Mesenchymal stem cell (in vitro differentiated cells and primary cell): ENCODE data around the gene ANGPT4.
A peak's percentile ranks its signal among the peaks of the same experiment; 100 is the strongest.

Experiments used
- DNase-seq: peaks from one replicate; pipeline ENCODE4 v3.0.0-alpha.2; 2013
- H2AFZ ChIP-seq: one replicate; pipeline ENCODE4 v1.6.1; 2013; ENCODE audit warnings: low read depth, mild to moderate bottlenecking, control low read depth, inconsistent platforms, low read length, moderate library complexity
- H2AK5ac ChIP-seq: 2 replicates; pipeline ENCODE4 v1.6.1; 2013; ENCODE audit warnings: low read length, moderate library complexity, mild to moderate bottlenecking, inconsistent platforms; ENCODE audit not compliant: severe bottlenecking
- H2BK120ac ChIP-seq: one replicate; pipeline ENCODE4 v1.6.1; 2013; ENCODE audit warnings: low read depth, mild to moderate bottlenecking, inconsistent platforms, low read length, moderate library complexity
- H2BK12ac ChIP-seq, 2 experiments: one replicate each; pipeline ENCODE4 v1.6.1; 2013; ENCODE audit warnings: inconsistent platforms in 2 of 2, low read length in 2 of 2, mild to moderate bottlenecking in 2 of 2, moderate library complexity in 2 of 2, control low read depth in 1 of 2
- H2BK15ac ChIP-seq: one replicate; pipeline ENCODE4 v1.6.1; 2013; ENCODE audit warnings: mild to moderate bottlenecking, low read depth, inconsistent platforms; ENCODE audit not compliant: poor library complexity, severe bottlenecking
- H2BK5ac ChIP-seq: 2 replicates; pipeline ENCODE4 v1.6.1; 2013; ENCODE audit warnings: low read depth, mild to moderate bottlenecking, low read length, control low read depth, inconsistent platforms; ENCODE audit not compliant: poor library complexity, severe bottlenecking
- H3K14ac ChIP-seq, 2 experiments: one replicate each; pipeline ENCODE4 v1.6.1; 2013; ENCODE audit warnings: inconsistent platforms in 2 of 2, low read length in 2 of 2, control low read depth in 1 of 2, mild to moderate bottlenecking in 1 of 2, moderate library complexity in 1 of 2
- H3K18ac ChIP-seq, 2 experiments: one replicate each; pipeline ENCODE4 v1.6.1; 2013; ENCODE audit warnings: inconsistent platforms in 2 of 2, low read length in 2 of 2, control low read depth in 1 of 2, low read depth in 1 of 2, mild to moderate bottlenecking in 1 of 2
- H3K23ac ChIP-seq, 2 experiments: one replicate each; pipeline ENCODE4 v1.6.1; 2013; ENCODE audit warnings: inconsistent platforms in 2 of 2, low read length in 2 of 2, mild to moderate bottlenecking in 2 of 2, moderate library complexity in 2 of 2, control low read depth in 1 of 2
- H3K27ac ChIP-seq: 2 replicates; pipeline ENCODE4 v1.5.1; 2013; ENCODE audit warnings: mild to moderate bottlenecking, moderate library complexity, low read length, control low read depth, inconsistent platforms; ENCODE audit not compliant: poor library complexity, severe bottlenecking
- H3K27me3 ChIP-seq, 2 experiments: 2 replicates each; pipeline versions ENCODE4 v1.6.1 to v1.7.0; 2013; ENCODE audit warnings: low read length in 2 of 2, mild to moderate bottlenecking in 2 of 2, moderate library complexity in 2 of 2, control low read depth in 1 of 2, inconsistent platforms in 1 of 2; ENCODE audit not compliant: control insufficient read depth in 1 of 2, insufficient read depth in 1 of 2
- H3K36me3 ChIP-seq, 2 experiments: 2 replicates each; pipeline versions ENCODE4 v1.6.1 to v1.7.0; 2013; ENCODE audit warnings: low read length in 2 of 2, control low read depth in 1 of 2, inconsistent platforms in 1 of 2, low read depth in 1 of 2, mild to moderate bottlenecking in 1 of 2; ENCODE audit not compliant: insufficient read depth in 2 of 2, control insufficient read depth in 1 of 2
- H3K4ac ChIP-seq, 2 experiments: one replicate each; pipeline ENCODE4 v1.6.1; 2013; ENCODE audit warnings: inconsistent platforms in 2 of 2, low read length in 2 of 2, mild to moderate bottlenecking in 2 of 2, moderate library complexity in 2 of 2, control low read depth in 1 of 2, low read depth in 1 of 2
- H3K4me1 ChIP-seq: 2 replicates; pipeline ENCODE4 v1.6.1; 2013; ENCODE audit warnings: low read depth, low read length, control low read depth; ENCODE audit not compliant: control insufficient read depth, insufficient read depth
- H3K4me2 ChIP-seq: 2 replicates; pipeline ENCODE4 v1.6.1; 2013; ENCODE audit warnings: low read length, mild to moderate bottlenecking, inconsistent platforms; ENCODE audit not compliant: poor library complexity, severe bottlenecking
- H3K4me3 ChIP-seq, 2 experiments: 2 replicates each; pipeline versions ENCODE4 v1.5.1 to v1.7.0; 2013; ENCODE audit warnings: low read length in 2 of 2, mild to moderate bottlenecking in 2 of 2, control low read depth in 1 of 2, low read depth in 1 of 2; ENCODE audit not compliant: insufficient read depth in 1 of 2
- H3K79me1 ChIP-seq: replicated peaks from 2 replicates; pipeline ENCODE4 v1.6.1; 2013; ENCODE audit warnings: mild to moderate bottlenecking, control low read depth, low read length, inconsistent platforms; ENCODE audit not compliant: poor library complexity, severe bottlenecking
- H3K9ac ChIP-seq: 2 replicates; pipeline ENCODE4 v1.7.0; 2013; ENCODE audit warnings: mild to moderate bottlenecking, low read length, moderate library complexity
- H3K9me3 ChIP-seq: 2 replicates; pipeline ENCODE4 v1.7.0; 2013; ENCODE audit warnings: mild to moderate bottlenecking, low read length; ENCODE audit not compliant: control insufficient read depth
- H4K8ac ChIP-seq: one replicate; pipeline ENCODE4 v1.6.1; 2013; ENCODE audit warnings: inconsistent platforms, mild to moderate bottlenecking, low read length, moderate library complexity
- H4K91ac ChIP-seq: one replicate; pipeline ENCODE4 v1.6.1; 2013; ENCODE audit warnings: mild to moderate bottlenecking, low read length, inconsistent platforms
- WGBS: methylation state at CpG from one replicate; pipeline ENCODE4 v1.1.7; 2013; ENCODE audit warnings: mixed read lengths; 5-methylcytosine and 5-hydroxymethylcytosine counted together

The ANGPT4 gene

DNA sequence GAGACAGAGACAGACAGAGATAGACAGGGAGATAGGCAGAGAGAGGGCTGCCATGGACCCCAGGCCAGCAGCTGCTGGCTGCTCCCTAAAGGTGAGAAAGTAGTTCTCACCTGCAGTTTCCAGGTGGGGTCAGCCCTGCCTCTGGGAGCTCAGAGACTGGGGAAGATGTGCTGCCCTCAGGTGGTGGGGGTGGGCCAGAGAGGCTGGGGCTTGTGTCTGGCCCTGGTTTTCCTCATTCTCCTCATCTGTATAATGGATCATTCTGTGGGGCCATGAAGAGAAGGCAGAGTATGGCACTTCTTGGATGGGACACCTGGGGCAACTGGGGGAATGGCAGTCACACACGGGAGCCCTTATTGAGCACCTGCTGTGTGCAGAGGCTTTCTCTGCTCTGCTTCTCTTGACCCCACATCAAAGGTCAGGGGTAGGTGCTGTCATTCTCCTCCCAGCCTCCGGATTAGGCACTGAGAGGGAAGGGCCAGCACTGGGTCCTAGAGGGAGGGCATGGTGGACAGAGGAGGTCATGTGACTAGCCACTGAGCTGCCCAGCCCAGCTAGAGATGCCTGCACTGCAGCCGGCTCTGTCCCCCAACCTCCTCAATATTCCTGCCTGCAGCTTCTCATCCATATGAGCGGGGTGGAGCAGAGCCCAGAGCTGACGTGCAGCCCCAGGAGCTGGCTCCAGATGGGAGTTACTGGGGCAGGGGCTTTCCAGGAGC, 4.1 kb downstream of the ANGPT4 start:
- no peak overlapping the region for H2AFZ ChIP-seq
- no peak overlapping the region for H2BK5ac ChIP-seq
- H3K36me3 ChIP-seq = no peaks in the 10 kb centered on the region
- no peaks in the 10 kb centered on the region for H3K79me1 ChIP-seq
- H4K91ac ChIP-seq = no peak overlapping the region
- 41% methylated on average over 4 of the region's 5 CpGs for WGBS
- no peak overlapping the region for H3K4me3 ChIP-seq
- H3K4ac ChIP-seq = no peak overlapping the region
- H3K18ac ChIP-seq = no peak overlapping the region
- no peak overlapping the region for H2BK15ac ChIP-seq
- DNase-seq = no peak
- H2BK12ac ChIP-seq = no peak overlapping the region
- H2BK120ac ChIP-seq = no peak overlapping the region
- no peaks in the 10 kb centered on the region for H3K4me1 ChIP-seq
- H3K14ac ChIP-seq = no peak overlapping the region
- H3K27ac ChIP-seq = no peak overlapping the region
- no peak overlapping the region for H4K8ac ChIP-seq
- no peak overlapping the region for H3K9ac ChIP-seq
- no peaks in the 10 kb centered on the region for H3K9me3 ChIP-seq
- no peak overlapping the region for H3K4me2 ChIP-seq
- no peak overlapping the region for H2AK5ac ChIP-seq
- H3K23ac ChIP-seq = no peak overlapping the region
- peaks cover 43 to 51% of the 10 kb centered on the region in 2 experiments for H3K27me3 ChIP-seq

DNA sequence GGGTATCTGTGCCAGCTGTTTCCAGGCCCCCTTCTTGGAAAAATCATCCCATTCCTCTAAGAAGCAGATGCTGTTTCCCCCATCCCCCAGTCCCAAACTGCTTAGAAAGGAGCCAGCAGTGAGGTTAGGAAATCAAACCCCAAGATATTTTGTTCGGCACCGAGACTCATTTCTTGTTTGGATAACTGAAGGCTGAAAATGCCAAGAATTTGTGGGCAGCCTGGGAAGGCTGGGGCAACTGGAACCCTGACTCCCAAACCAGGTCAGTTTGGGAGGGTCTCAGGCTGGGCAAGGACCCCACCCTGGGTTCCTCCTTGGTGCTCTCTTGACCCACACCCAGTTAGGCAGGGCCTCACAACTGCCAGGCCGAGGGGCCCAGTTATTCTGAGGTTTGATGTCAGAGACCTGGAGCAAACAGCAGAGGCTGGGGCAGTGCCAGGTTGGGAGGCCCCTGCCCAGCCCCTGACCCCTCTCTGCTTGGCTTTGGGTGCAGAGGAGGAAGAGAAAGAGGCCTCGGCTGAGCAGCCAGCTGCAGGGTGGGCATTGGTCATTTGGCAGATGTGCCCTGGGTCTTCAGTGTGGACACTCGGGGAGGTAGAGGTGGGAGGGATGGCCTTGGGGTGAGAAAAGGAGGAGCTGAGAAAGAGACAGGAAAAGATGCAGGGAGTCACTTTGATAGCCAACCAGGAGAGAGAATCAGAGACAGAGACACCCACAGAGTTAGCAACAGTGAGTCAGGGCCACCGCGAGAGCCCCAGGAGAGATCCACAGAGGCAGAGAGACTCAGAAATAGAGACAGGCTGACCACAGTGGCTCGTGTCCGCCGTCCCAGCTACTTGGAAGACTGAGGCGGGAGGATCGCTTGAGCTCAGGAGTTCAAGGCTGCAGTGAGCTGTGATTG, 5.0 kb downstream of the ANGPT4 start:
- Histone ChIP-seq H2BK15ac (no peak overlapping the region), H3K9ac (peak overlapping the region; percentile 38), H3K18ac (no peak overlapping the region), H2BK12ac (no peak overlapping the region), H4K8ac (no peak overlapping the region), H2BK5ac (no peak overlapping the region), H3K4ac (no peak overlapping the region), H3K14ac (no peak overlapping the region), H3K4me2 (no peak overlapping the region), H3K27me3 (peaks cover 35 to 43% of the 10 kb centered on the region in 2 experiments), H3K27ac (no peak overlapping the region), H3K9me3 (no peaks in the 10 kb centered on the region), H3K23ac (no peak overlapping the region), H3K4me3 (peak overlapping the region in 1 of 2 experiments; percentile 42), H3K36me3 (no peaks in the 10 kb centered on the region), H4K91ac (no peak overlapping the region), H2BK120ac (no peak overlapping the region), H2AK5ac (no peak overlapping the region), H2AFZ (no peak overlapping the region), H3K79me1 (no peaks in the 10 kb centered on the region), H3K4me1 (no peaks in the 10 kb centered on the region)
- WGBS = 83% methylated on average over 12 of the region's 12 CpGs
- DNase-seq = no peak

- Histone ChIP-seq H3K18ac (no peak overlapping the region), H3K14ac (no peak overlapping the region), H3K36me3 (no peaks in the 10 kb centered on the region), H3K79me1 (no peaks in the 10 kb centered on the region), H2BK15ac (no peak overlapping the region), H3K4me2 (no peak overlapping the region), H4K8ac (no peak overlapping the region), H3K9me3 (no peaks in the 10 kb centered on the region), H3K4me3 (peak overlapping the region in 1 of 2 experiments; percentile 30), H2BK120ac (no peak overlapping the region), H2BK5ac (no peak overlapping the region), H3K9ac (peak overlapping the region; percentile 38), H3K27me3 (peaks cover 27 to 40% of the 10 kb centered on the region in 2 experiments), H3K23ac (no peak overlapping the region), H3K4me1 (no peaks in the 10 kb centered on the region), H3K4ac (no peak overlapping the region), H2BK12ac (no peak overlapping the region), H4K91ac (no peak overlapping the region), H2AK5ac (no peak overlapping the region), H3K27ac (no peak overlapping the region), H2AFZ (no peak overlapping the region)
- WGBS = 37% methylated on average over 9 of the region's 9 CpGs
- DNase-seq = no peak
Observed at GRCh38 chr20:910132-910869, 5.8 kb downstream of the ANGPT4 start.

DNA sequence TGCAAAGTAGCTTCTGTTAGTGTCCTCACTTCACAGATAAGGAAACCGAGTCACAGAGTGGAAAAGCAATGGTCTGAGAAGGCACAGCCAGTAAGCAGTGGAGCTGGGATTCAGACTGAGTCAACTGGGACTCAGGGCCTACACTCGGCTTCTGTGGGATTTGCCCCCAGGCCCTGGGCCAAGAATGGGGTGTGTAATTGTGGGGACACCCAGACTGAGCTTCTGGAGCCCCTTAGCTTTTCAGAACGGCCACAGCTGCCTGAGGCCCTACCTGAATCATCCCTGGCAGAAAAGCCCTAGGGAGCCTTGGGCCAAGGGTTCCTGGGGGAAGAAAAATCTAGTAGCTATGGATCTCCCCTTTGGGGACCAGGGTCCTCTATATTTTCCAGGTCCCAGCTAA, 6.5 kb downstream of the ANGPT4 start:
- Histone ChIP-seq H3K27ac (no peak overlapping the region), H3K27me3 (peaks cover 21 to 34% of the 10 kb centered on the region in 2 experiments), H3K4ac (no peak overlapping the region), H2AK5ac (no peak overlapping the region), H2BK12ac (no peak overlapping the region), H2BK5ac (no peak overlapping the region), H3K4me3 (no peak overlapping the region), H4K8ac (no peak overlapping the region), H2BK15ac (no peak overlapping the region), H2BK120ac (no peak overlapping the region), H3K4me2 (no peak overlapping the region), H3K36me3 (no peaks in the 10 kb centered on the region), H3K14ac (no peak overlapping the region), H2AFZ (no peak overlapping the region), H3K18ac (no peak overlapping the region), H3K9me3 (no peaks in the 10 kb centered on the region), H3K23ac (no peak overlapping the region), H3K79me1 (no peaks in the 10 kb centered on the region), H3K4me1 (no peaks in the 10 kb centered on the region), H3K9ac (no peak overlapping the region), H4K91ac (no peak overlapping the region)
- 55% methylated on average over 3 of the region's 3 CpGs for WGBS
- DNase-seq = no peak
